Hematopoietic multipotent progenitor cell treated with erythropoietin and hydrocortisone succinate and interleukin-3 and kit ligand, for 6 days (in vitro differentiated cells): ENCODE data around the gene CUBN.

Experiments used
- DNase-seq: peaks from one replicate; pipeline ENCODE4 v3.0.0-alpha.2; 2015

Gene CUBN

GRCh38 chr10:16944402-16944801 is 185.2 kb downstream of the CUBN start:
- no peak for DNase-seq

- no peak for DNase-seq
These were observed 186.0 kb downstream of the CUBN start for GRCh38 chr10:16943295-16944285.

GRCh38 chr10:16942381-16943078 is 187.1 kb downstream of the CUBN start:
- DNase-seq = no peak

- DNase-seq = no peak
These were observed 187.7 kb downstream of the CUBN start for GRCh38 chr10:16941870-16942269.

- DNase-seq = no peak
These were observed 188.5 kb downstream of the CUBN start for GRCh38 chr10:16941067-16941466.

GRCh38 chr10:16938952-16939351 is 190.7 kb downstream of the CUBN start:
- DNase-seq = no peak

GRCh38 chr10:16934461-16934860 is 195.2 kb downstream of the CUBN start:
- no peak for DNase-seq

GRCh38 chr10:16933783-16934182 is 195.8 kb downstream of the CUBN start:
- no peak for DNase-seq

GRCh38 chr10:16931930-16932329 is 197.7 kb downstream of the CUBN start:
- DNase-seq = no peak

GRCh38 chr10:16930540-16930939 is 199.1 kb downstream of the CUBN start:
- DNase-seq = no peak

GRCh38 chr10:16929069-16929468 is 200.5 kb downstream of the CUBN start:
- DNase-seq = no peak

GRCh38 chr10:16927546-16927945 is 202.1 kb downstream of the CUBN start:
- DNase-seq = no peak

GRCh38 chr10:16923726-16924125 is 205.9 kb downstream of the CUBN start:
- no peak for DNase-seq

- no peak for DNase-seq
These were observed 206.3 kb downstream of the CUBN start for GRCh38 chr10:16923309-16923708.

- no peak for DNase-seq
These were observed 210.3 kb downstream of the CUBN start for GRCh38 chr10:16919121-16919982.

- DNase-seq = no peak
These were observed 213.1 kb downstream of the CUBN start for GRCh38 chr10:16916496-16916895.

GRCh38 chr10:16915300-16915699 is 214.3 kb downstream of the CUBN start:
- peak; percentile 17 for DNase-seq

GRCh38 chr10:16913266-16913665 is 216.3 kb downstream of the CUBN start:
- no peak for DNase-seq

GRCh38 chr10:16910793-16911164 is 218.8 kb downstream of the CUBN start:
- peak; percentile 36 for DNase-seq

GRCh38 chr10:16909961-16910792 is 219.4 kb downstream of the CUBN start:
- DNase-seq = no peak

- DNase-seq = no peak
These were observed 220.3 kb downstream of the CUBN start for GRCh38 chr10:16909271-16909767.

GRCh38 chr10:16907687-16908086 is 221.9 kb downstream of the CUBN start:
- DNase-seq = peak; percentile 20
